GM12891 (cell line): Measurements from ENCODE around the gene KIFAP3.

Experiments used
- POLR2AphosphoS5 ChIP-seq: IDR thresholded peaks from 2 replicates; pipeline ENCODE4 v1.6.1; 2011; ENCODE audit warnings: low read depth, low read length, control low read depth
- TAF1 ChIP-seq: IDR thresholded peaks from 2 replicates; pipeline ENCODE4 v1.6.1; 2011; ENCODE audit warnings: low read depth, low read length, control low read depth

DNA sequence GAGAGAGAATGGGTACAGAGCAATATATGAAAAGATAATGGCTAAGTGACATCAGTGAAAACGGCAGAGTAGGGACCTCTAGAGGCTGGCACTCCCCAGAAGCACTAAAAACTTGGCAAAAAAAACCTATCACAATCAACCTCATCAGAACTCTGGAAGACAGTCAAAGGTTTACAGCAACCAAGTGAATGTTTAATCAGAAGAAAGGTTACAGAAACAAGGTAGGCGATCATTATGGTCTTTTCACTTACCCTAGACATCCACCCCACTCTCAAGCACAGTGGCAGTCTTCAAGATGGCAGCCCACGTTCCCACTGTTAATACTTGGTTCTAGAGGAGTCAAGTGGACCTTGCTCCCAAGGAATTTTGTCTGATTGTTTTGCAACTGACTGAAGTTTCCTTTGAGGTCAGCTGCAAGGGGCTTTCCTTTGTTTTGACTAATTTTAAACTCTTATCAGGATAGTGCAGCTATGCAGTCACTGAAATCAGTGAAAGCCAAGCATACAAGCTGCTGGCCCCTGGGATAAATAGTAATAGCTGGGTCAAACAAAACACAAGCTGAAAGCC, 7.2 kb downstream of the KIFAP3 start:
- TF ChIP-seq POLR2AphosphoS5 (no peak), TAF1 (no peak)
